ENCODE results near the gene MTTP.

Gene MTTP

GRCh38 chr4:99625369-99625768, 50.7 kb downstream of the MTTP start:
- TF ChIP-seq CTCF (IDR thresholded peaks at IDR 0.05; ENCODE audit: insufficient read depth, low read depth, low read length, missing control alignments) = no peak
- H3K4me3 ChIP-seq (ENCODE audit: low read depth, low read length) = no peak overlapping the region

GRCh38 chr4:99628040-99628439, 53.4 kb downstream of the MTTP start:
- TF ChIP-seq CTCF (IDR thresholded peaks at IDR 0.05; ENCODE audit: insufficient read depth, low read depth, low read length, missing control alignments) = no peak
- DNase-seq (ENCODE audit: low read depth) = no peak
- H3K4me3 ChIP-seq (ENCODE audit: low read depth, low read length) = no peak overlapping the region

More at GRCh38 chr4:99625369-99625768, 50.7 kb downstream of the MTTP start:
- DNase-seq (ENCODE audit: low read depth) = peak; percentile 52

GRCh38 chr4:99629962-99630554, 55.4 kb downstream of the MTTP start:
- DNase-seq (ENCODE audit: low read depth) = no peak
- no peak for TF ChIP-seq CTCF (IDR thresholded peaks at IDR 0.05; ENCODE audit: insufficient read depth, low read depth, low read length, missing control alignments)
- no peak overlapping the region for H3K4me3 ChIP-seq (ENCODE audit: low read depth, low read length)

- no peak for TF ChIP-seq CTCF (IDR thresholded peaks at IDR 0.05; ENCODE audit: insufficient read depth, low read depth, low read length, missing control alignments)
- no peak overlapping the region for H3K4me3 ChIP-seq (ENCODE audit: low read depth, low read length)
- DNase-seq (ENCODE audit: low read depth) = no peak
Measured at GRCh38 chr4:99630857-99631360, 56.3 kb downstream of the MTTP start.

GRCh38 chr4:99633772-99634171, 59.1 kb downstream of the MTTP start:
- TF ChIP-seq CTCF (IDR thresholded peaks at IDR 0.05; ENCODE audit: insufficient read depth, low read depth, low read length, missing control alignments) = no peak
- no peak for DNase-seq (ENCODE audit: low read depth)
- H3K4me3 ChIP-seq (ENCODE audit: low read depth, low read length) = no peak overlapping the region

- no peak for DNase-seq (ENCODE audit: low read depth)
- TF ChIP-seq CTCF (IDR thresholded peaks at IDR 0.05; ENCODE audit: insufficient read depth, low read depth, low read length, missing control alignments) = no peak
- no peak overlapping the region for H3K4me3 ChIP-seq (ENCODE audit: low read depth, low read length)
Measured at GRCh38 chr4:99634742-99635360, 60.2 kb downstream of the MTTP start.

Measured in GM12865 (cell line).